Measurements from ENCODE around the gene ZNF385D.

DNA sequence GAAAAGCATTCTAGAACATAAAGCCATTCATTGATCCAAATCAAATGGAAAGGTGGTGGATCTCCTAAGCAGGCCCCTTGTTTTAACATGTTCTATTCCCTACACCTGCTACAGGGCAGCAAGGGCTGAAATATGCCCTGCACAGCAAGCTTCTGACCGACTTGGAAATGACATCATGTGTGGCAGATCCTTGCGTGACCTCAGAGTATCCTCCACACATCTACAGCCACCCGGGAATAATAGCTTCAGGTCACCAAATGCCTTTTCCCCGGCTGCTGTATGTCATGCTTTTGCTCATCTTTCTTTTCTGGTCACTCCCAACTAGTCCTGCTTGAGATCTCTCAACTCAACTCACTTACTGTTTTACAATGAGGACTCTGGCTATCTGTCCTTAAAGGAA, 158.2 kb downstream of the ZNF385D start:
- TF ChIP-seq, protein P1, sequence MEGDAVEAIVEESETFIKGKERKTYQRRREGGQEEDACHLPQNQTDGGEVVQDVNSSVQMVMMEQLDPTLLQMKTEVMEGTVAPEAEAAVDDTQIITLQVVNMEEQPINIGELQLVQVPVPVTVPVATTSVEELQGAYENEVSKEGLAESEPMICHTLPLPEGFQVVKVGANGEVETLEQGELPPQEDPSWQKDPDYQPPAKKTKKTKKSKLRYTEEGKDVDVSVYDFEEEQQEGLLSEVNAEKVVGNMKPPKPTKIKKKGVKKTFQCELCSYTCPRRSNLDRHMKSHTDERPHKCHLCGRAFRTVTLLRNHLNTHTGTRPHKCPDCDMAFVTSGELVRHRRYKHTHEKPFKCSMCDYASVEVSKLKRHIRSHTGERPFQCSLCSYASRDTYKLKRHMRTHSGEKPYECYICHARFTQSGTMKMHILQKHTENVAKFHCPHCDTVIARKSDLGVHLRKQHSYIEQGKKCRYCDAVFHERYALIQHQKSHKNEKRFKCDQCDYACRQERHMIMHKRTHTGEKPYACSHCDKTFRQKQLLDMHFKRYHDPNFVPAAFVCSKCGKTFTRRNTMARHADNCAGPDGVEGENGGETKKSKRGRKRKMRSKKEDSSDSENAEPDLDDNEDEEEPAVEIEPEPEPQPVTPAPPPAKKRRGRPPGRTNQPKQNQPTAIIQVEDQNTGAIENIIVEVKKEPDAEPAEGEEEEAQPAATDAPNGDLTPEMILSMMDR (IDR thresholded peaks at IDR 0.05): no peak
- TF ChIP-seq POLR2A (IDR thresholded peaks at IDR 0.05): no peak

Data from testis (tissue), 2 donors.